ENCODE data around the gene TMEM131.

Gene TMEM131

GRCh38 chr2:97985998-97986397 is 9.8 kb downstream of the TMEM131 start:
- intact Hi-C loops (cut with DNase I; ENCODE audit: low total_unique reads) = no loop called here
- TF ChIP-seq CTCF (IDR thresholded peaks at IDR 0.05) = no peak
- no peaks in the 10 kb centered on the region for H3K36me3 ChIP-seq
- DNase-seq = no peak
- peaks cover 0 to 22% (median 7%) of the 10 kb centered on the region in 4 donors for H3K4me1 ChIP-seq
- peaks cover 0 to 7% (median 0%) of the 10 kb centered on the region in 3 donors for H3K9me3 ChIP-seq
- no peak overlapping the region for H3K27ac ChIP-seq
- H3K4me3 ChIP-seq = no peak overlapping the region
- H3K27me3 ChIP-seq = no peaks in the 10 kb centered on the region

GRCh38 chr2:97983698-97984097 is 12.1 kb downstream of the TMEM131 start:
- Histone ChIP-seq H3K4me1 (peaks cover 0 to 11% (median 5%) of the 10 kb centered on the region in 4 donors), H3K27ac (no peak overlapping the region), H3K27me3 (no peaks in the 10 kb centered on the region), H3K9me3 (peaks cover 0 to 16% (median 9%) of the 10 kb centered on the region in 3 donors), H3K36me3 (peaks cover 0 to 10% (median 8%) of the 10 kb centered on the region in 3 donors), H3K4me3 (no peak overlapping the region)
- TF ChIP-seq CTCF (IDR thresholded peaks at IDR 0.05) = no peak
- DNase-seq = no peak
- intact Hi-C loops (cut with DNase I; ENCODE audit: low total_unique reads) = no loop called here

GRCh38 chr2:97983134-97983533 is 12.6 kb downstream of the TMEM131 start:
- Histone ChIP-seq H3K36me3 (peaks cover 0 to 11% (median 11%) of the 10 kb centered on the region in 3 donors), H3K4me3 (no peak overlapping the region), H3K4me1 (peaks cover 0 to 11% (median 5%) of the 10 kb centered on the region in 4 donors), H3K27me3 (no peaks in the 10 kb centered on the region), H3K27ac (no peak overlapping the region), H3K9me3 (peaks cover 0 to 18% (median 10%) of the 10 kb centered on the region in 3 donors)
- no peak for DNase-seq
- TF ChIP-seq CTCF (IDR thresholded peaks at IDR 0.05) = no peak
- intact Hi-C loops (cut with DNase I; ENCODE audit: low total_unique reads) = no loop called here

GRCh38 chr2:97982621-97983020 is 13.1 kb downstream of the TMEM131 start:
- peaks cover 0 to 11% (median 5%) of the 10 kb centered on the region in 4 donors for H3K4me1 ChIP-seq
- H3K9me3 ChIP-seq = peaks cover 0 to 13% (median 10%) of the 10 kb centered on the region in 3 donors
- H3K27ac ChIP-seq = no peak overlapping the region
- no peak overlapping the region for H3K4me3 ChIP-seq
- DNase-seq = no peak
- peaks cover 0 to 11% (median 11%) of the 10 kb centered on the region in 3 donors for H3K36me3 ChIP-seq
- no peaks in the 10 kb centered on the region for H3K27me3 ChIP-seq
- intact Hi-C loops (cut with DNase I; ENCODE audit: low total_unique reads) = no loop called here
- TF ChIP-seq CTCF (IDR thresholded peaks at IDR 0.05) = no peak

GRCh38 chr2:97981961-97982360 is 13.8 kb downstream of the TMEM131 start:
- intact Hi-C loops (cut with DNase I; ENCODE audit: low total_unique reads) = no loop called here
- H3K4me3 ChIP-seq = no peak overlapping the region
- H3K27ac ChIP-seq = no peak overlapping the region
- no peak for TF ChIP-seq CTCF (IDR thresholded peaks at IDR 0.05)
- H3K36me3 ChIP-seq = peaks cover 0 to 11% (median 11%) of the 10 kb centered on the region in 3 donors
- no peaks in the 10 kb centered on the region for H3K27me3 ChIP-seq
- no peak for DNase-seq
- peaks cover 0 to 11% (median 5%) of the 10 kb centered on the region in 4 donors for H3K4me1 ChIP-seq
- peaks cover 0 to 13% (median 10%) of the 10 kb centered on the region in 3 donors for H3K9me3 ChIP-seq

GRCh38 chr2:97979904-97980303 is 15.8 kb downstream of the TMEM131 start:
- DNase-seq = no peak
- intact Hi-C loops (cut with DNase I; ENCODE audit: low total_unique reads) = no loop called here
- H3K27me3 ChIP-seq = no peaks in the 10 kb centered on the region
- TF ChIP-seq CTCF (IDR thresholded peaks at IDR 0.05) = no peak
- peaks cover 0 to 11% (median 11%) of the 10 kb centered on the region in 3 donors for H3K36me3 ChIP-seq
- H3K4me1 ChIP-seq = peaks cover 0 to 11% (median 5%) of the 10 kb centered on the region in 4 donors
- H3K4me3 ChIP-seq = no peak overlapping the region
- H3K27ac ChIP-seq = no peak overlapping the region
- H3K9me3 ChIP-seq = peaks cover 0 to 14% (median 10%) of the 10 kb centered on the region in 3 donors

Measured in tibial artery (tissue), 4 donors.